Trophoblast cell (in vitro differentiated cells and primary cell): ENCODE results near the gene AGA. TPM values are rescaled to one million over a fixed set of nuclear protein-coding genes. Genes with fewer than 3 reads are reported as not detected.
A peak's percentile ranks its signal among the peaks of the same experiment; 100 is the strongest.

ENCODE experiments used
- DNase-seq, 2 donors: peaks; one replicate each; pipeline ENCODE4 v3.0.0-alpha.2; 2016
- H2AFZ ChIP-seq: 2 replicates; pipeline ENCODE4 v1.6.1; 2013; ENCODE audit warnings: low read length, moderate library complexity, mild to moderate bottlenecking; ENCODE audit not compliant: insufficient read depth, poor library complexity
- H2AK5ac ChIP-seq: 2 replicates; pipeline ENCODE4 v1.6.1; 2013; ENCODE audit warnings: mild to moderate bottlenecking, low read length
- H2BK120ac ChIP-seq: 2 replicates; pipeline ENCODE4 v1.6.1; 2013; ENCODE audit warnings: low read length, mild to moderate bottlenecking, moderate library complexity; ENCODE audit not compliant: insufficient read depth, poor library complexity
- H2BK12ac ChIP-seq: 2 replicates; pipeline ENCODE4 v1.6.1; 2013; ENCODE audit warnings: mild to moderate bottlenecking, low read length, moderate library complexity
- H2BK5ac ChIP-seq: 2 replicates; pipeline ENCODE4 v1.6.1; 2013; ENCODE audit warnings: low read length, low read depth, moderate library complexity, mild to moderate bottlenecking; ENCODE audit not compliant: poor library complexity
- H3K14ac ChIP-seq: 2 replicates; pipeline ENCODE4 v1.6.1; 2013; ENCODE audit warnings: mild to moderate bottlenecking, low read length
- H3K18ac ChIP-seq: 2 replicates; pipeline ENCODE4 v1.6.1; 2013; ENCODE audit warnings: mild to moderate bottlenecking, low read length
- H3K23ac ChIP-seq: 2 replicates; pipeline ENCODE4 v1.6.1; 2013; ENCODE audit warnings: low read length
- H3K27ac ChIP-seq: 2 replicates; pipeline ENCODE4 v1.5.1; 2013; ENCODE audit warnings: low read depth, mild to moderate bottlenecking, inconsistent platforms, low read length, moderate library complexity
- H3K27me3 ChIP-seq: 2 replicates; pipeline ENCODE4 v1.6.1; 2013; ENCODE audit warnings: inconsistent platforms, mild to moderate bottlenecking, low read length, moderate library complexity; ENCODE audit not compliant: insufficient read depth
- H3K36me3 ChIP-seq, 2 experiments: 1 replicate in 1 of 2; 2 replicates in 1 of 2; pipeline ENCODE4 v1.6.1; 2013; ENCODE audit warnings: low read length in 2 of 2, mild to moderate bottlenecking in 2 of 2, moderate library complexity in 1 of 2; ENCODE audit not compliant: insufficient read depth in 2 of 2, control insufficient read depth in 1 of 2
- H3K4ac ChIP-seq: 2 replicates; pipeline ENCODE4 v1.6.1; 2013; ENCODE audit warnings: low read depth, mild to moderate bottlenecking, low read length, moderate library complexity
- H3K4me1 ChIP-seq, 2 experiments: 1 replicate in 1 of 2; 2 replicates in 1 of 2; pipeline ENCODE4 v1.6.1; 2013; ENCODE audit warnings: low read length in 2 of 2, mild to moderate bottlenecking in 2 of 2, moderate library complexity in 1 of 2; ENCODE audit not compliant: insufficient read depth in 2 of 2, control insufficient read depth in 1 of 2
- H3K4me2 ChIP-seq: 2 replicates; pipeline ENCODE4 v1.6.1; 2013; ENCODE audit warnings: inconsistent platforms, mild to moderate bottlenecking, low read length, moderate library complexity
- H3K4me3 ChIP-seq: 2 replicates; pipeline ENCODE4 v1.5.1; 2013; ENCODE audit warnings: mild to moderate bottlenecking, low read depth, low read length, inconsistent platforms
- H3K79me1 ChIP-seq: one replicate; pipeline ENCODE4 v1.6.1; 2013; ENCODE audit warnings: low read length
- H3K79me2 ChIP-seq: 2 replicates; pipeline ENCODE4 v1.6.1; 2013; ENCODE audit warnings: low read length, mild to moderate bottlenecking; ENCODE audit not compliant: control insufficient read depth, insufficient read depth, poor library complexity
- H3K9ac ChIP-seq: 2 replicates; pipeline ENCODE4 v1.6.1; 2013; ENCODE audit warnings: mild to moderate bottlenecking, low read length
- H3K9me3 ChIP-seq: 2 replicates; pipeline ENCODE4 v1.6.1; 2013; ENCODE audit warnings: low read depth, mild to moderate bottlenecking, control low read depth, inconsistent platforms, low read length; ENCODE audit not compliant: insufficient read depth
- H4K12ac ChIP-seq: 2 replicates; pipeline ENCODE4 v1.6.1; 2013; ENCODE audit warnings: low read depth, mild to moderate bottlenecking, low read length, moderate library complexity
- H4K8ac ChIP-seq: 2 replicates; pipeline ENCODE4 v1.6.1; 2013; ENCODE audit warnings: low read depth, mild to moderate bottlenecking, low read length, moderate library complexity
- H4K91ac ChIP-seq: one replicate; pipeline ENCODE4 v1.6.1; 2013; ENCODE audit warnings: low read depth, mild to moderate bottlenecking, low read length, moderate library complexity
- WGBS: extraction: QIAGEN DNeasy Blood & Tissue Kit; methylation state at CpG from one replicate; pipeline ENCODE4 v1.1.7; 2013; ENCODE audit warnings: missing lambda C conversion rate; ENCODE audit not compliant: insufficient read length, insufficient coverage; ENCODE audit errors: extremely low coverage; 5-methylcytosine and 5-hydroxymethylcytosine counted together
- polyA plus RNA-seq: library from polyadenylated mRNA; stranded (reverse); fragments of 200-250 nt; gene quantifications from 2 replicates; pipeline ENCODE4 v1.2.3, GENCODE V29; 2013

Gene AGA
- polyA plus RNA-seq: 7.7 and 8.3 TPM in 2 replicates

DNA sequence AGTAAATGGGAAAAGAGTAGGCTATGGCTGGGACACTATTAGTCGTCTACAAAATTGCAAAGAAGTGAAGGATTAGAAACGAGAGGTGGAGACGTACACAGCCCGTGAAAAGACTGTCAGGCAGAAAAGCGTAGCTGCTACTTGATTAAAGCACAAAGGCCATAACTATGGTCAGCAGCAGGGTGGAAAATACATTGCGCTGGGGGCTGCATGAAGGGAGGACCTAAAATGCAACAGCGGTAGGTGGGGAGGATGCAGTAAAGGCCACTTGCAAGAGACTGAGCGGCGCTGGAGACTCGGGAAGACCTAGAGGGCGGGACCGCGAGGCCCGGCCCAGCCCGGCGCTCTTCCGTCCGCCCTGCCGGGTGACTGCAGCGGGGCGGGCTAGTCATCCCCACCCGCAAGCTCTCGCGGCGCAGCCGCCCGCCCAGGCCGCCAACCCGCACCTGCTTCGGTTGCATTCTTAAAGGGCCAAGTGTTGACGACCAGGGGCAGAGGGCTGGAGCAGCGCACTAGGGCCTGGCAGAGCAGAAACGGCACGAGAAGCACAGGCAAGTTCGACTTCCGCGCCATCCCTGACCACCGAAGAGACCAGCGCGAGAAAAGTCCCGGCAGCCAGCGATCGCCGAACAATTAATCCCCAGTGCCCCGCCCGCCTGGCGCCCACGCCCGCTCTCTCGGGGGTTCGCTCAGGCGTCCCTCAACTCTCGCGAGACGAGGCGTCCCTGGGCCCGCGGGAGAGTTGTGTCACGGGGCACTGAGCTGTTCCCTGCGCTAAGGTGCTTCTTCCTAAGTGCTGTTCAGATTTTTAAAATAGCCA, at the start of gene AGA:
Gene AGA (minus strand): TSS at position 635 of the 820 bp plus-strand sequence. CDS start 62 bp downstream, at position 573.
- Histone ChIP-seq H3K4me2 (peak within 1 kb of the TSS; percentile 82), H3K4ac (peak within 1 kb of the TSS; percentile 92), H3K36me3 (no peaks in the 10 kb centered on the region), H3K9ac (peak within 1 kb of the TSS; percentile 93), H3K79me1 (peaks cover 6% of the 10 kb centered on the region), H4K8ac (peak within 1 kb of the TSS; percentile 97), H2BK120ac (peak within 1 kb of the TSS; percentile 99), H4K91ac (peak within 1 kb of the TSS; percentile 99), H4K12ac (peak within 1 kb of the TSS; percentile 100), H2BK5ac (peak within 1 kb of the TSS; percentile 98), H3K9me3 (no peaks in the 10 kb centered on the region), H3K4me3 (peak within 1 kb of the TSS; percentile 96), H3K4me1 (peaks cover 0 to 3% of the 10 kb centered on the region in 2 experiments), H2AK5ac (peak within 1 kb of the TSS; percentile 87), H2BK12ac (peak within 1 kb of the TSS; percentile 89), H3K23ac (no peak within 1 kb of the TSS), H3K27ac (peak within 1 kb of the TSS; percentile 90), H3K79me2 (peaks cover 4% of the 10 kb centered on the region), H3K18ac (peak within 1 kb of the TSS; percentile 99), H3K14ac (peak within 1 kb of the TSS; percentile 100), H3K27me3 (no peaks in the 10 kb centered on the region), H2AFZ (peak within 1 kb of the TSS; percentile 100)
- no CpG with 5 or more reads among the region's 60 CpGs for whole genome bisulfite sequencing
- peak; percentile 92 to 97 for DNase-seq

- Histone ChIP-seq H4K91ac (no peak overlapping the region), H3K4ac (no peak overlapping the region), H2BK5ac (no peak overlapping the region), H4K8ac (no peak overlapping the region), H3K4me3 (no peak overlapping the region), H3K9ac (no peak overlapping the region), H3K4me2 (no peak overlapping the region), H3K4me1 (no peaks in the 10 kb centered on the region), H4K12ac (no peak overlapping the region), H3K27ac (no peak overlapping the region), H2AK5ac (no peak overlapping the region), H3K18ac (no peak overlapping the region), H3K36me3 (no peaks in the 10 kb centered on the region), H2BK120ac (no peak overlapping the region), H3K79me1 (no peaks in the 10 kb centered on the region), H3K9me3 (no peaks in the 10 kb centered on the region), H3K14ac (no peak overlapping the region), H3K27me3 (no peaks in the 10 kb centered on the region), H3K23ac (no peak overlapping the region), H2AFZ (no peak overlapping the region), H3K79me2 (no peaks in the 10 kb centered on the region), H2BK12ac (no peak overlapping the region)
- no peak for DNase-seq
- no CpG with 5 or more reads among the region's 5 CpGs for WGBS
These were observed 49.8 kb upstream of the AGA start for GRCh38 chr4:177492022-177492421.

GRCh38 chr4:177490769-177491168, 48.5 kb upstream of the AGA start:
- Histone ChIP-seq H3K4me3 (no peak overlapping the region), H3K27ac (no peak overlapping the region), H3K4ac (no peak overlapping the region), H3K4me1 (no peaks in the 10 kb centered on the region), H3K14ac (no peak overlapping the region), H4K91ac (no peak overlapping the region), H3K9me3 (no peaks in the 10 kb centered on the region), H2BK12ac (no peak overlapping the region), H4K8ac (no peak overlapping the region), H2BK120ac (no peak overlapping the region), H2AK5ac (no peak overlapping the region), H3K23ac (no peak overlapping the region), H3K9ac (no peak overlapping the region), H3K4me2 (no peak overlapping the region), H2BK5ac (no peak overlapping the region), H4K12ac (no peak overlapping the region), H3K18ac (no peak overlapping the region), H3K27me3 (no peaks in the 10 kb centered on the region), H3K36me3 (no peaks in the 10 kb centered on the region), H3K79me1 (no peaks in the 10 kb centered on the region), H2AFZ (no peak overlapping the region), H3K79me2 (no peaks in the 10 kb centered on the region)
- DNase-seq: no peak
- whole genome bisulfite sequencing: no CpG with 5 or more reads among the region's 2 CpGs

DNA sequence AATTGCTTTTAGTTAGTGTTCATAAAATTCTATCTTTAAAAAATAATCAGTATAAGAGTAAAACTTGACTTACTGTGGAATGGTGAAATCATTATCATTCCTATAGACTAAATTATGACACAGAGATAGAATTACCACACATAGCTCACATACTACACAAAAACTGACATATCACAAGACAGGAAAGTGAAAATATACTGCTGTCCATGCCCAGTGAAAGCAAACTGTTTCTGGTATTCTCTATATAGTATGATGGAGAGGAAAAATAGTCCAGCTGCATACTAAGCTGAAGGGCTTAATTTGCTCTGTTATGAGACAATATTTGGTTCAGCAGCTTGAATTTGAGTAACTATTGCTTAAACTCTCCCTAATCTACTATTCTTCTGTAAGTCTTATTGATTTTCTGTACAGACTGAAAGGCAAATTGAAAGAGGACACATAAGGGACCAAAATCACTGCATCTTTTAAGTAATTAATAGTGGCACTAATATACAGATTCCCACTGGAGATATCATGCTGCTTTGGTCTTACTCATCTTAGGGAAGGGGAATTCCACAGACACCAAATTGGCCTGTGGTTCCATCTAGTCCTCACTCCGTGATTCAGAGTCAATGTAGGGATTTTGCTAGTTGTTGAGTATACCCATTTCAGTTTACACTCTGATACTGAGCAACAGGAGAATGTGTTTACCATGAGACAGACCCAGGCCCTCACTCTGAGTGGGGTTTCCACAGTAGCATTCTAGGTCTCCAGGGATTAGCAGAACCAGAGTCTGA, 47.4 kb upstream of the AGA start:
- Histone ChIP-seq H3K27ac (no peak overlapping the region), H4K91ac (no peak overlapping the region), H3K4me3 (no peak overlapping the region), H4K12ac (no peak overlapping the region), H3K79me2 (no peaks in the 10 kb centered on the region), H4K8ac (no peak overlapping the region), H2AFZ (no peak overlapping the region), H3K27me3 (no peaks in the 10 kb centered on the region), H3K23ac (no peak overlapping the region), H3K14ac (no peak overlapping the region), H3K18ac (no peak overlapping the region), H3K79me1 (no peaks in the 10 kb centered on the region), H2BK5ac (no peak overlapping the region), H2BK120ac (no peak overlapping the region), H3K36me3 (no peaks in the 10 kb centered on the region), H3K4ac (no peak overlapping the region), H3K4me1 (peaks cover 2 to 3% of the 10 kb centered on the region in 2 experiments), H3K4me2 (no peak overlapping the region), H3K9me3 (no peaks in the 10 kb centered on the region), H3K9ac (no peak overlapping the region), H2AK5ac (no peak overlapping the region), H2BK12ac (no peak overlapping the region)
- peak in 1 of 2 donors; percentile 23 for DNase-seq
- WGBS: no CpG with 5 or more reads among the region's 1 CpG
